ENCODE results near the gene ARSJ. TPM values are rescaled to one million over a fixed set of nuclear protein-coding genes. Genes with fewer than 3 reads are reported as not detected.
A peak's percentile ranks its signal among the peaks of the same experiment; 100 is the strongest.

ARSJ gene
- total RNA-seq, 6 experiments from 2014 or later, result 33.4 to 40.6 (median 36.1) TPM

GRCh38 chr4:113893546-113893945 is 85.9 kb downstream of the ARSJ start:
- H3K27me3 Mint-ChIP-seq (ENCODE audit: insufficient read depth), result peaks cover 2% of the 10 kb centered on the region; the same call in 1 of the 2 replicates
- no peaks in the 10 kb centered on the region for H3K4me1 Mint-ChIP-seq (ENCODE audit: low read depth)
- H3K4me3 Mint-ChIP-seq, result no peak overlapping the region
- no peaks in the 10 kb centered on the region for H3K9me3 Mint-ChIP-seq
- H3K27ac Mint-ChIP-seq, result no peak overlapping the region
- no peak for DNase-seq
- TF ChIP-seq, protein P1, sequence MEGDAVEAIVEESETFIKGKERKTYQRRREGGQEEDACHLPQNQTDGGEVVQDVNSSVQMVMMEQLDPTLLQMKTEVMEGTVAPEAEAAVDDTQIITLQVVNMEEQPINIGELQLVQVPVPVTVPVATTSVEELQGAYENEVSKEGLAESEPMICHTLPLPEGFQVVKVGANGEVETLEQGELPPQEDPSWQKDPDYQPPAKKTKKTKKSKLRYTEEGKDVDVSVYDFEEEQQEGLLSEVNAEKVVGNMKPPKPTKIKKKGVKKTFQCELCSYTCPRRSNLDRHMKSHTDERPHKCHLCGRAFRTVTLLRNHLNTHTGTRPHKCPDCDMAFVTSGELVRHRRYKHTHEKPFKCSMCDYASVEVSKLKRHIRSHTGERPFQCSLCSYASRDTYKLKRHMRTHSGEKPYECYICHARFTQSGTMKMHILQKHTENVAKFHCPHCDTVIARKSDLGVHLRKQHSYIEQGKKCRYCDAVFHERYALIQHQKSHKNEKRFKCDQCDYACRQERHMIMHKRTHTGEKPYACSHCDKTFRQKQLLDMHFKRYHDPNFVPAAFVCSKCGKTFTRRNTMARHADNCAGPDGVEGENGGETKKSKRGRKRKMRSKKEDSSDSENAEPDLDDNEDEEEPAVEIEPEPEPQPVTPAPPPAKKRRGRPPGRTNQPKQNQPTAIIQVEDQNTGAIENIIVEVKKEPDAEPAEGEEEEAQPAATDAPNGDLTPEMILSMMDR (IDR thresholded peaks at IDR 0.05), result peak; percentile 73
- H3K36me3 Mint-ChIP-seq (ENCODE audit: low read depth), result peaks cover 7% of the 10 kb centered on the region

GRCh38 chr4:113888006-113888405 is 91.4 kb downstream of the ARSJ start:
- TF ChIP-seq, protein P1 (IDR thresholded peaks at IDR 0.05), result no peak
- H3K36me3 Mint-ChIP-seq (ENCODE audit: low read depth), result peaks cover 7% of the 10 kb centered on the region
- H3K27me3 Mint-ChIP-seq (ENCODE audit: insufficient read depth), result peaks cover 2% of the 10 kb centered on the region; the same call in 1 of the 2 replicates
- no peak overlapping the region for H3K27ac Mint-ChIP-seq
- H3K4me1 Mint-ChIP-seq (ENCODE audit: low read depth), result peaks cover 7% of the 10 kb centered on the region
- DNase-seq, result no peak
- no peaks in the 10 kb centered on the region for H3K9me3 Mint-ChIP-seq
- H3K4me3 Mint-ChIP-seq, result no peak overlapping the region

DNA sequence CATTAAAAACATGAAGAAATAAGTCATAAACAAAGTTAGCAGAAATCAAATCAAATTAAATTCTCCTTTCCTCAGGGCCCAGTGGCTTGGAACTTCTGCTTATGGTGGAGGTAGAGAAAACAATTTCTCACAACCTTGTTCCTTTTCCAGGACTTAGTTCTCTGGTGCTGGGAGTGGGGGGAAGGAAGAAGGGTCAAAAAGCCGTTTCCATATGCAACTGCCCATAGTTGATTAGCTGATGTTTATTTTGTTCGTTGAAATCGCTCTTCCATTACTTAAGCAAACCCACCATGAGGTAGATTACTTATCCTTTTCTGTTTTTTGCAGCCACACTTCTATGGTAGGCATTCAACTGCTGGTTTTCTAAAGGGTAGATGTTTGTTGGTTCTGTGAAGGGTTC is 94.2 kb downstream of the ARSJ start:
- Mint-ChIP-seq H3K4me3 (no peak overlapping the region), H3K36me3 (ENCODE audit: low read depth) (peaks cover 7% of the 10 kb centered on the region), H3K4me1 (ENCODE audit: low read depth) (peaks cover 29% of the 10 kb centered on the region), H3K27me3 (ENCODE audit: insufficient read depth) (peaks cover 2% of the 10 kb centered on the region; the same call in 1 of the 2 replicates), H3K27ac (no peak overlapping the region), H3K9me3 (no peaks in the 10 kb centered on the region)
- TF ChIP-seq, protein P1 (IDR thresholded peaks at IDR 0.05), result no peak
- DNase-seq, result no peak

GRCh38 chr4:113884655-113885054 is 94.8 kb downstream of the ARSJ start:
- Mint-ChIP-seq H3K27ac (no peak overlapping the region), H3K4me1 (ENCODE audit: low read depth) (peaks cover 33% of the 10 kb centered on the region), H3K4me3 (no peak overlapping the region), H3K27me3 (ENCODE audit: insufficient read depth) (peaks cover 2% of the 10 kb centered on the region; the same call in 1 of the 2 replicates), H3K9me3 (no peaks in the 10 kb centered on the region), H3K36me3 (ENCODE audit: low read depth) (peaks cover under 1% of the 10 kb centered on the region)
- TF ChIP-seq, protein P1 (IDR thresholded peaks at IDR 0.05), result no peak
- no peak for DNase-seq

GRCh38 chr4:113882668-113883067 is 96.8 kb downstream of the ARSJ start:
- no peaks in the 10 kb centered on the region for H3K9me3 Mint-ChIP-seq
- no peak overlapping the region for H3K4me3 Mint-ChIP-seq
- DNase-seq, result no peak
- no peaks in the 10 kb centered on the region for H3K36me3 Mint-ChIP-seq (ENCODE audit: low read depth)
- no peaks in the 10 kb centered on the region for H3K27me3 Mint-ChIP-seq (ENCODE audit: insufficient read depth)
- no peak overlapping the region for H3K27ac Mint-ChIP-seq
- TF ChIP-seq, protein P1 (IDR thresholded peaks at IDR 0.05), result no peak
- H3K4me1 Mint-ChIP-seq (ENCODE audit: low read depth), result peaks cover 44% of the 10 kb centered on the region

GRCh38 chr4:113881256-113881655 is 98.2 kb downstream of the ARSJ start:
- peak; percentile 30 for DNase-seq
- H3K27ac Mint-ChIP-seq, result peak overlapping the region; percentile 20; the same call in 1 of the 2 replicates

More at GRCh38 chr4:113881256-113881655, 98.2 kb downstream of the ARSJ start:
- Mint-ChIP-seq H3K9me3 (no peaks in the 10 kb centered on the region), H3K27me3 (ENCODE audit: insufficient read depth) (no peaks in the 10 kb centered on the region), H3K4me3 (peak overlapping the region; percentile 3; the same call in 1 of the 2 replicates), H3K36me3 (ENCODE audit: low read depth) (no peaks in the 10 kb centered on the region), H3K4me1 (ENCODE audit: low read depth) (peaks cover 44% of the 10 kb centered on the region)
- TF ChIP-seq, protein P1 (IDR thresholded peaks at IDR 0.05), result no peak

Data from HFFc6 (cell line).